ENCODE results near the gene TXNIP. TPM values are rescaled to one million over a fixed set of nuclear protein-coding genes. Genes with fewer than 3 reads are reported as not detected.

Gene TXNIP
- polyA plus RNA-seq, 4 donors: 408 to 575 (median 469) TPM

GRCh38 chr1:145986551-145986950 is 9.8 kb downstream of the TXNIP start:
- DNase-seq (ENCODE audit: low read depth in 4 of 4, low spot score in 3 of 4): no peak

- no peak for DNase-seq (ENCODE audit: low read depth in 4 of 4, low spot score in 3 of 4)
These were observed 10.6 kb downstream of the TXNIP start for GRCh38 chr1:145985502-145986439.

GRCh38 chr1:145985129-145985501 is 11.3 kb downstream of the TXNIP start:
- DNase-seq (ENCODE audit: low read depth in 4 of 4, low spot score in 3 of 4): no peak

- DNase-seq (ENCODE audit: low read depth in 4 of 4, low spot score in 3 of 4): no peak
These were observed 12.2 kb downstream of the TXNIP start for GRCh38 chr1:145983960-145984830.

- DNase-seq (ENCODE audit: low read depth in 4 of 4, low spot score in 3 of 4): no peak
These were observed 13.1 kb downstream of the TXNIP start for GRCh38 chr1:145983206-145983675.

- DNase-seq (ENCODE audit: low read depth in 4 of 4, low spot score in 3 of 4): no peak
These were observed 14.2 kb downstream of the TXNIP start for GRCh38 chr1:145982010-145982723.

GRCh38 chr1:145980457-145980994 is 15.9 kb downstream of the TXNIP start:
- DNase-seq (ENCODE audit: low read depth in 4 of 4, low spot score in 3 of 4): no peak

GRCh38 chr1:145979746-145980456 is 16.5 kb downstream of the TXNIP start:
- no peak for DNase-seq (ENCODE audit: low read depth in 4 of 4, low spot score in 3 of 4)

GRCh38 chr1:145978854-145979745 is 17.3 kb downstream of the TXNIP start:
- peak; percentile 93 to 99 (median 96) for DNase-seq (ENCODE audit: low read depth in 4 of 4, low spot score in 3 of 4)

- no peak for DNase-seq (ENCODE audit: low read depth in 4 of 4, low spot score in 3 of 4)
These were observed 17.9 kb downstream of the TXNIP start for GRCh38 chr1:145978471-145978853.

- no peak for DNase-seq (ENCODE audit: low read depth in 4 of 4, low spot score in 3 of 4)
These were observed 18.6 kb downstream of the TXNIP start for GRCh38 chr1:145977486-145978470.

GRCh38 chr1:145977016-145977415 is 19.4 kb downstream of the TXNIP start:
- no peak for DNase-seq (ENCODE audit: low read depth in 4 of 4, low spot score in 3 of 4)

GRCh38 chr1:145975216-145975615 is 21.2 kb downstream of the TXNIP start:
- no peak for DNase-seq (ENCODE audit: low read depth in 4 of 4, low spot score in 3 of 4)

GRCh38 chr1:145974721-145975120 is 21.7 kb downstream of the TXNIP start:
- no peak for DNase-seq (ENCODE audit: low read depth in 4 of 4, low spot score in 3 of 4)

GRCh38 chr1:145972580-145972979 is 23.8 kb downstream of the TXNIP start:
- no peak for DNase-seq (ENCODE audit: low read depth in 4 of 4, low spot score in 3 of 4)

- no peak for DNase-seq (ENCODE audit: low read depth in 4 of 4, low spot score in 3 of 4)
These were observed 29.1 kb downstream of the TXNIP start for GRCh38 chr1:145967288-145967687.

GRCh38 chr1:145965119-145965744 is 31.1 kb downstream of the TXNIP start:
- DNase-seq (ENCODE audit: low read depth in 4 of 4, low spot score in 3 of 4): no peak
